Endothelial cell of umbilical vein (primary cell): ENCODE data around the gene DAB1. TPM values are rescaled to one million over a fixed set of nuclear protein-coding genes. Genes with fewer than 3 reads are reported as not detected.

Experiments used
- BruUV-seq: library from RNA; stranded (reverse); fragments of 400-500 nt; replicated peaks from 2 replicates; lab custom pipeline; 2021; lab: Mats Ljungman, UMichigan
- CTCF ChIA-PET: fragments of 300-600, 350-600 bp; sonication (Branson Sonifier 250); formaldehyde crosslinking; loops from one replicate; lab custom pipeline; 2021; ENCODE audit warnings: antibody characterized with exemption, inconsistent platforms; lab: Charles Lee
- POLR2A ChIA-PET: fragments of 300-600, 350-600 bp; sonication (Branson Sonifier 250); formaldehyde crosslinking; loops from one replicate; lab custom pipeline; 2021; ENCODE audit warnings: antibody characterized with exemption, inconsistent platforms; lab: Charles Lee
- DNase-seq: peaks from one replicate; pipeline ENCODE4 v3.0.0-alpha.2; 2011; ENCODE audit warnings: low read depth, low spot score
- FAIRE-seq: peaks from 2 replicates; lab custom pipeline; 2011; peaks lifted over from hg19 to GRCh38; lab: Jason Lieb, UNC
- H2AFZ ChIP-seq: 2 replicates; pipeline ENCODE4 v1.6.0; 2012; ENCODE audit warnings: low read depth, low read length, control low read depth, inconsistent platforms
- H3K27ac ChIP-seq: 2 replicates; pipeline ENCODE4 v1.5.1; 2011; ENCODE audit warnings: low read depth, mild to moderate bottlenecking, control low read depth, low read length, moderate library complexity; ENCODE audit not compliant: insufficient read depth
- H3K27me3 ChIP-seq, 2 experiments: 2 replicates each; pipeline versions ENCODE4 v1.6.0 to v1.6.1; 2011; ENCODE audit warnings: low read length in 2 of 2, mixed read lengths in 1 of 2; ENCODE audit not compliant: control insufficient read depth in 2 of 2, insufficient read depth in 2 of 2
- H3K36me3 ChIP-seq, 2 experiments: 2 replicates in 1 of 2; 3 replicates in 1 of 2; pipeline ENCODE4 v1.5.1; 2011; ENCODE audit warnings: low read length in 2 of 2, mild to moderate bottlenecking in 1 of 2, moderate library complexity in 1 of 2; ENCODE audit not compliant: control insufficient read depth in 2 of 2, insufficient read depth in 2 of 2; ENCODE audit errors: extremely low read depth in 1 of 2
- H3K4me1 ChIP-seq: 3 replicates; pipeline ENCODE4 v1.5.1; 2011; ENCODE audit warnings: mild to moderate bottlenecking, low read length; ENCODE audit not compliant: control insufficient read depth, insufficient read depth; ENCODE audit errors: extremely low read depth
- H3K4me2 ChIP-seq: 2 replicates; pipeline ENCODE4 v1.6.1; 2011; ENCODE audit warnings: low read length, control low read depth, mixed read lengths; ENCODE audit not compliant: insufficient read depth
- H3K4me3 ChIP-seq, 3 experiments: fragments of 200-600 bp in 1 of 3; sonication (generic), shearing (Covaris generic) in 1 of 3; replicated peaks in 1 of 3; 2 replicates each; pipeline ENCODE4 v1.5.1; 2011 to 2016; ENCODE audit warnings: control low read depth in 3 of 3, low read length in 3 of 3, mild to moderate bottlenecking in 2 of 3, inconsistent platforms in 1 of 3, low read depth in 1 of 3, moderate library complexity in 1 of 3; ENCODE audit not compliant: insufficient read depth in 1 of 3
- H3K79me2 ChIP-seq: 2 replicates; pipeline ENCODE4 v1.6.0; 2012; ENCODE audit warnings: low read length, inconsistent platforms; ENCODE audit not compliant: control insufficient read depth, insufficient read depth
- H3K9ac ChIP-seq: replicated peaks from 2 replicates; pipeline ENCODE3; 2011; ENCODE audit warnings: low read length, control low read depth; ENCODE audit not compliant: insufficient read depth; ENCODE audit errors: extremely low read depth
- H3K9me1 ChIP-seq: replicated peaks from 3 replicates; pipeline ENCODE4 v1.6.0; 2011; ENCODE audit warnings: mild to moderate bottlenecking, low read length; ENCODE audit not compliant: control insufficient read depth, insufficient read depth; ENCODE audit errors: extremely low read depth
- H3K9me3 ChIP-seq: replicated peaks from 2 replicates; pipeline ENCODE4 v1.5.1; 2012; ENCODE audit warnings: low read length, inconsistent platforms; ENCODE audit not compliant: control insufficient read depth, insufficient read depth
- H4K20me1 ChIP-seq: replicated peaks from 2 replicates; pipeline ENCODE3; 2011; ENCODE audit warnings: mild to moderate bottlenecking, low read length; ENCODE audit not compliant: control insufficient read depth, insufficient read depth; ENCODE audit errors: extremely low read depth
- CTCF ChIP-seq, 2 donors: IDR thresholded peaks; 1 replicate in 1 of 2; 2 replicates in 1 of 2; pipeline ENCODE4 v1.5.1; 2011; ENCODE audit warnings: low read length in 2 of 2, mild to moderate bottlenecking in 2 of 2, moderate library complexity in 2 of 2, control low read depth in 1 of 2, inconsistent platforms in 1 of 2, low read depth in 1 of 2; ENCODE audit not compliant: insufficient read depth in 1 of 2; ENCODE audit errors: extremely low read depth in 1 of 2
- EZH2 ChIP-seq: IDR thresholded peaks from 2 replicates; pipeline ENCODE4 v1.6.1; 2012; ENCODE audit warnings: borderline replicate concordance, low read depth, mild to moderate bottlenecking, moderate library complexity, low read length, inconsistent platforms; ENCODE audit not compliant: severe bottlenecking
- FOS ChIP-seq: IDR thresholded peaks from 2 replicates; pipeline ENCODE4 v1.6.1; 2011; ENCODE audit warnings: mild to moderate bottlenecking, low read length, moderate library complexity, borderline replicate concordance; ENCODE audit not compliant: insufficient read depth
- GATA2 ChIP-seq: IDR thresholded peaks from 2 replicates; pipeline ENCODE4 v1.7.0; 2011; ENCODE audit warnings: low read depth, mild to moderate bottlenecking, moderate library complexity, mixed read lengths, low read length; ENCODE audit not compliant: insufficient read length, insufficient read depth
- JUN ChIP-seq: IDR thresholded peaks from 2 replicates; pipeline ENCODE4 v1.6.1; 2011; ENCODE audit warnings: borderline replicate concordance, low read depth; ENCODE audit not compliant: insufficient read length, insufficient read depth
- MAX ChIP-seq: IDR thresholded peaks from 2 replicates; pipeline ENCODE4 v1.6.1; 2011; ENCODE audit not compliant: insufficient read depth, insufficient read length
- MYC ChIP-seq: IDR thresholded peaks from one replicate; pipeline ENCODE4 v1.6.1; 2011; ENCODE audit warnings: mild to moderate bottlenecking, low read depth, low read length
- POLR2A ChIP-seq: IDR thresholded peaks from 2 replicates; pipeline ENCODE4 v1.6.1; 2012; ENCODE audit warnings: low read depth, mild to moderate bottlenecking, control low read depth, low read length
- POLR2AphosphoS5 ChIP-seq: IDR thresholded peaks from 2 replicates; pipeline ENCODE4 v1.6.1; 2012; ENCODE audit warnings: low read depth, mild to moderate bottlenecking, control low read depth, low read length, moderate library complexity; ENCODE audit not compliant: insufficient read depth
- dilution Hi-C: fragments of 300-500 bp; cut with MboI; formaldehyde crosslinking; loops from one replicate; pipeline ENCODE4 v1.15.0; 2019; ENCODE audit warnings: low sequenced_read_pairs; ENCODE audit not compliant: extremely low pct_ligation_motif_present
- intact Hi-C: fragments of 100-400 bp; cut with micrococcal nuclease; formaldehyde crosslinking; loops from one replicate; pipeline ENCODE4 v1.10.0; 2022
- polyA plus RNA-seq, 4 experiments: library from polyadenylated mRNA; depleted of rRNA in 3 of 4; stranded (reverse) in 3 of 4; unstranded in 1 of 4; fragments of >200 nt; gene quantifications; 2 replicates each; pipeline versions ENCODE4 v1.2.1 to v1.2.3, GENCODE V29; 2011 to 2012; ENCODE audit warnings: missing spikeins in 1 of 4
- total RNA-seq: library from RNA; stranded (reverse); gene quantifications from 2 replicates; pipeline ENCODE4 v1.2.3, GENCODE V29; 2021

DAB1 gene
- total and polyA plus RNA-seq, 2 donors (not counting 3 experiments of a cell fraction or from before 2014, with no cell fraction given): not detected

- no peaks in the 10 kb centered on the region for H3K9me1 ChIP-seq
- H2AFZ ChIP-seq: no peak overlapping the region
- no peaks in the 10 kb centered on the region for H3K4me1 ChIP-seq
- no peak overlapping the region for H3K9ac ChIP-seq
- H3K27me3 ChIP-seq: no peaks in the 10 kb centered on the region
- no peak overlapping the region for H3K4me2 ChIP-seq
- no peaks in the 10 kb centered on the region for H4K20me1 ChIP-seq
- H3K27ac ChIP-seq: no peak overlapping the region
- TF ChIP-seq CTCF (IDR thresholded peaks at IDR 0.05; ENCODE audit: extremely low read depth in 1 of 2, insufficient read depth in 1 of 2, low read depth in 1 of 2, low read length in 2 of 2): no peak
- TF ChIP-seq EZH2: no peak
- TF ChIP-seq FOS: no peak
- TF ChIP-seq POLR2AphosphoS5: no peak
- TF ChIP-seq GATA2: no peak
- H3K79me2 ChIP-seq: no peaks in the 10 kb centered on the region
- POLR2A ChIA-PET: no interaction called here
- BruUV-seq: no TSS peak
- dilution Hi-C loops: no loop called here
- no peaks in the 10 kb centered on the region for H3K9me3 ChIP-seq
- FAIRE-seq (no peak), DNase-seq (no peak)
- H3K36me3 ChIP-seq: no peaks in the 10 kb centered on the region
- H3K4me3 ChIP-seq: no peak overlapping the region
- intact Hi-C loops: no loop called here
- CTCF ChIA-PET: no interaction called here
Measured at GRCh38 chr1:56991576-56991975, 432.3 kb downstream of the DAB1 start.

GRCh38 chr1:56986397-56986796 lies 437.5 kb downstream of the DAB1 start:
- no peak overlapping the region for H3K9ac ChIP-seq
- no peaks in the 10 kb centered on the region for H3K4me1 ChIP-seq
- no peak overlapping the region for H3K4me3 ChIP-seq
- no peak for TF ChIP-seq EZH2
- no peak for TF ChIP-seq MYC
- TF ChIP-seq JUN: no peak
- TF ChIP-seq GATA2: no peak
- no peak for TF ChIP-seq POLR2AphosphoS5
- TF ChIP-seq CTCF (IDR thresholded peaks at IDR 0.05; ENCODE audit: extremely low read depth in 1 of 2, insufficient read depth in 1 of 2, low read depth in 1 of 2, low read length in 2 of 2): no peak
- TF ChIP-seq FOS: no peak
- TF ChIP-seq POLR2A: no peak
- no peak for TF ChIP-seq MAX
- no peak for DNase-seq
- BruUV-seq: no TSS peak
- dilution Hi-C loops: no loop called here
- no peaks in the 10 kb centered on the region for H3K9me1 ChIP-seq
- H3K27me3 ChIP-seq: no peaks in the 10 kb centered on the region
- POLR2A ChIA-PET: no interaction called here
- H3K27ac ChIP-seq: no peak overlapping the region
- no peaks in the 10 kb centered on the region for H3K9me3 ChIP-seq
- H4K20me1 ChIP-seq: no peaks in the 10 kb centered on the region
- H3K4me2 ChIP-seq: no peak overlapping the region
- FAIRE-seq: no peak
- intact Hi-C loops: no loop called here
- CTCF ChIA-PET: no interaction called here
- no peaks in the 10 kb centered on the region for H3K79me2 ChIP-seq
- H2AFZ ChIP-seq: no peak overlapping the region
- no peaks in the 10 kb centered on the region for H3K36me3 ChIP-seq
